Retinal pigment epithelial cell (primary cell): ENCODE measurements around the gene ALOX5AP.

Experiments
- DNase-seq: peaks from one replicate; pipeline ENCODE4 v3.0.0-alpha.2; 2010; ENCODE audit warnings: low read depth
- H3K4me3 ChIP-seq: 2 replicates; pipeline ENCODE4 v1.5.1; 2011; ENCODE audit warnings: mild to moderate bottlenecking, low read length, control low read depth, moderate library complexity
- TF ChIP-seq, protein P1 (sequence below): conservative IDR thresholded peaks from 2 replicates; pipeline ENCODE4 v1.5.1; 2011; ENCODE audit warnings: low read depth, low read length, control low read depth, inconsistent platforms

Gene ALOX5AP

DNA sequence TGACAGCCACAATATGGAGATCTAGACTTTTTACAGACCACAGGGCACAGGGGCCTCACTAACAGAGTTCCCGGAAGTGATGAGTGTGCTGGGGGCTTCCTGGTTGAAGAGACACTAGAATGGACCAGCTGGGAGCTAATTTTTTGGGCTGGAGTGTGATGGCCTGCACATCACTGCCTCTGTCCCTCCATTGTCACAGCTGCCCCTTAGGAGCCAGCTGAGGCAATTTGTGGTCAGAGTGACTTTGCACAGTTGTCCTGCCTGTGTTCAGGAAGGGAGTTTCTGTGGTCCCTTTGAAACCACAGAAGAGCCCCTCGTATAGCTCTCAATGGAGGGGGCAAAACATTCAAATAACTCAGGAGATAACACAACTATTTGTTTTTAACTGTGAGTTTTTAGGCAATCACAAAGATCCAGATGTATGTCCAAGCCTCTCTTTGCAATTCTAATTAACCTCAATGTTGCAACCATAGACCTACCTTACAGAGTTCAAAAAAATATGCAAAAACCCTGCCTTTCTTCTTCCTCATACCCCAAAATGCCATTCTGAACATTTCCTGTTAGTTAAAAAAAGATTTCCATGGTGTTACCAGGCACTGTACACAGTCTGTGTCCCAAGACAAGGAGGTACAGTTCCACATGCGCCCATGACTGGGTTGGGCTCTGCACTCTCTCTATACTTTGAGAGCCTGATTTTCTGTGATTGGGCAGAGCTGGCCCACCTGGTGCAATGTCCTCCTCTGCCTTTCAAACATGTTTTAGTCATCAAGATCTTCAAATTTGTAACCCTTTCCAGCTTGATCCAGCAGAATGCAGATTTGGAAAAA is 2.4 kb downstream of the ALOX5AP start:
- DNase-seq, result no peak
- no peak overlapping the region for H3K4me3 ChIP-seq
- TF ChIP-seq, protein P1, sequence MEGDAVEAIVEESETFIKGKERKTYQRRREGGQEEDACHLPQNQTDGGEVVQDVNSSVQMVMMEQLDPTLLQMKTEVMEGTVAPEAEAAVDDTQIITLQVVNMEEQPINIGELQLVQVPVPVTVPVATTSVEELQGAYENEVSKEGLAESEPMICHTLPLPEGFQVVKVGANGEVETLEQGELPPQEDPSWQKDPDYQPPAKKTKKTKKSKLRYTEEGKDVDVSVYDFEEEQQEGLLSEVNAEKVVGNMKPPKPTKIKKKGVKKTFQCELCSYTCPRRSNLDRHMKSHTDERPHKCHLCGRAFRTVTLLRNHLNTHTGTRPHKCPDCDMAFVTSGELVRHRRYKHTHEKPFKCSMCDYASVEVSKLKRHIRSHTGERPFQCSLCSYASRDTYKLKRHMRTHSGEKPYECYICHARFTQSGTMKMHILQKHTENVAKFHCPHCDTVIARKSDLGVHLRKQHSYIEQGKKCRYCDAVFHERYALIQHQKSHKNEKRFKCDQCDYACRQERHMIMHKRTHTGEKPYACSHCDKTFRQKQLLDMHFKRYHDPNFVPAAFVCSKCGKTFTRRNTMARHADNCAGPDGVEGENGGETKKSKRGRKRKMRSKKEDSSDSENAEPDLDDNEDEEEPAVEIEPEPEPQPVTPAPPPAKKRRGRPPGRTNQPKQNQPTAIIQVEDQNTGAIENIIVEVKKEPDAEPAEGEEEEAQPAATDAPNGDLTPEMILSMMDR, result no peak

DNA sequence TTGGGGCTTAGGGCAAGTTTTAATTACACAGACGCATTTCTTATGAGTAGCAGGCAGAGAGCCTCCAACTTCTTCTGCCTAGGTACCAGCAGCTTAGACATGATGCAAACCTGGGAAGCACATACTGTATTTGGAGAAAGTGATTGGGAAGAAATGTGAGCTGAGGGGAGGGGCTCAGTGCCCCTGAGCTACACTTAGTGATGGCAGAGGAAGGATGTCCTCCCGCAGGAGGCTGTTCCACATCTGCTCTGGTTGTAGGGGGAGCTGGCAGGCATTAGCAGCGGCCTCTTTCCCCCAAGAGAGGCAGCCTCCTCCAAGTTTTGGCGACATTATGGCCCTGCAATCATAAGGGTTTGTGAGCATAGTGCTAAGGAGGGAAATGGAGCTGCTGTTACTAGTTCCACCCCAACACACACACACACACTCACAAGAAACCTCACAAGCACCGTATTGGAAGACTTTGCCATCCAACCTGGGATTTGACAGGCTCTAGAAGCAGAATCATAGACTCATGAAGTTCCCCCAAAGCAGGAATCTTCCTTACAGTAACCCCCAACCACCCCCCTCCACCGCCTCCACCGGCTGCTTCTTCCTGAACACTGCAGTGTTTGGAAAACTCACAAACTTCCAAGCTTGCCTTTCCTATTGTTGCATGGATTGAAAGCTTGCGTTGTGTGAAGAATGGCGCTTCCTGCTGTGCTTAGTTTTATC is 3.3 kb downstream of the ALOX5AP start:
- no peak overlapping the region for H3K4me3 ChIP-seq
- TF ChIP-seq, protein P1, result no peak
- no peak for DNase-seq

DNA sequence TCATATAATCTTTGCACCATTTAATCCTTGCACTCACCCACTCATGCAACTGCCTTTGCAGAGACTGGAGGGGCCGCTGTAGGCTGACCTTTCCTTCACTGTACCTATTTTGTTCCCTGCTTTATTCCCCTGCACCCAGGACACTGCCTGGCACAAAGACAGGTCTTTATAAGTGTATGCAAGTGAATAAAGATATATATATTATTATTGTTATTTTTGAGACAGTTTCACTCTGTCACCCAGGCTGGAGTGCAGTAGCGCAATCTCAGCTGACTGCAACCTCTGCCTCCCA is 3.8 kb downstream of the ALOX5AP start:
- no peak for DNase-seq
- H3K4me3 ChIP-seq, result no peak overlapping the region
- TF ChIP-seq, protein P1, result no peak

DNA sequence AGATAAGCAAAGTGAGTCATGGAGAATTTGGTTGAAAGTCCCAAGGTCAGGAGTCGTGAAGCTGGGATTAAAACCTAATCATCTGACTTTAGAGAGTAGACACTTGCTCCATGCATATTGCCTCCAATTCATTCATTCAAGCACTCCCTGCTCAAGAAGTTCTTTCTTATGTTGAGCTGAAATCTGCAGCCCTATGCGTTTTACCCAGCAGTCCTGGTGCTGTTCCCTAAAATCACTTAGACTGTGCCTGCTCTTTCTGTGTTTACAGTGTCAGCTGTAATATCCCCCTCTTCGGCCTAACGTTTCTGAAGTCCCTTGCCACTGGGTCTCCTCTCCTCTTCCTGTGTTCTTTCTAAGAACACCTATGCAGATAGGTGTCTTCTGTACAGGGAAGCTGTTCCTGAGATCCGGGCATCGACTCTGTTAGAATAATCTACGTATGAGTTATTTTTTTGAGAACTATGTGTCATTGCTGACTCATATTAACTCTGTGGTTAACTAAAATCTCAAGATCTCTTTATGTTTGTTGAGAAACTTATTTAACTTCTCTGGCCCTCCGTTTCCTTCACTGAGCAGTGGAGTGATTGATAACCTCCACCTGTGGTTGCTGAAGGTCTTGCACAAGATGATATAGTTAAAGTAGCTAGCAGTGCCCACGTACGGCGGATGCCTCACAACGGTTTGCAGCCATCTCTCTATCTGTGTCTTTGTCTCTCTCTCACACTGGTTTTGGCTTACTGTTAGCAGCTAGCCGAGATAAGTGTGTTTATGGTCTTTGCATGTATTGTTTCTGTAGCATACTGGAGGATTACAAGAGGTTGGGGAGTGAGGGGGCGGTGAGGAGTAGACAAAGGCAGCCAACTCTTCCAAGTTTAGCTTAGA is 4.7 kb downstream of the ALOX5AP start:
- TF ChIP-seq, protein P1, result no peak
- DNase-seq, result peak; percentile 61
- H3K4me3 ChIP-seq, result peak overlapping the region; percentile 10

DNA sequence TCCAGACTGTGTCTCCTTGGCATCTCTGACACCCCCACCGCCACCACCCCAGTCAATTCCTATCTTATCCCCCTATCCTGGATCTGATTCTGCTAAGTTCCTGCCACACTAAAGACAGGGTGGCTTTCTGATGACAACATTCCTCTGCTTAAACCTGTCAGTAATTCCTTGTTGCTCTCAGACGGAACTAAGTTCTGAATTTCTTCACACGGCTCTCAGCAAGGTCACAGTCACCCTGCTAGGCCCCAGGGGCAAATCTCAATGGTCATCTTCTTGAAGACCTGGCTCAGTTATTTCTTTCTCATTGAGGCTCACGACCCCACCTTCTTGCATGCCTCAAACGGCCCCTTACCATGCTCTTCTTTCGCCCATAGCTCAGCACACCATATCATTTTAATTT is 7.6 kb downstream of the ALOX5AP start:
- H3K4me3 ChIP-seq, result no peak overlapping the region
- TF ChIP-seq, protein P1, result no peak
- DNase-seq, result no peak

DNA sequence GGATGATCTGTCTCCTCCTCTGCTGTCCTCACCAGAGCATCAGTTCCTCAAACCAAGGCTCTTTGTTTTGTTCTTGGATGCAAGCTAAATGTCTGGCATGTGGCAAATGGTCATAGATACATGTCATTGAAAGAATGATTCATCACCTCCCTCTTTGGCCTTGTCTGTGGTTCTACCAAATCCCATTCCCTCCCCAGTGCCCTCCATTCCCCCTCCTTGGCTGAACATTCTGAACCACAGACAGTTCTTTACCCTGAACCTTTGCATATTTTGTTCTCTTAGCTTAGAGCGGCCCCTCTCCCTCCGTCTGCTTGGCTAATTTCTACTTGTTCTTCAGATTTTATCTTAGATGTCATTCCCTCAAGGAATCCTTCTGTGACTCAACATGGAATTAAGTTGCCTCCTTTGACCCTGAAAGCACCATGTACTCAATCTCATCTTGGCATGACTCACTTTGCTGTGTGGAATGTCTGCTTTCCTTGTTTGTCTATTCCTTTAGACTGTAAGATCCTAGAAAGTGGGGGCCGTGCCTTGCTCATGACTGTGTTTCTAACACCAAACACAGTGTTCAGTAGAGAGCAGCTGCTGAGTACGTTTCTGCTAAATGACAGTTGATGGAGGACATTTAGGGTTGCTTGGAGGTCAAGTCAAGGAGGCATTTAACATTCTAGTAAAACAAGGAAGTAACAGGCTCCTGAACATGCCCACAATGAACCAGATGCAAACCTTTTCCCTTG is 8.1 kb downstream of the ALOX5AP start:
- TF ChIP-seq, protein P1, result no peak

More for the DNA sequence above, 8.1 kb downstream of the ALOX5AP start:
- no peak overlapping the region for H3K4me3 ChIP-seq
- DNase-seq, result peak; percentile 96
